HEK293T (cell line): ENCODE results near the gene SLC19A1.

Experiments used
- HDGF ChIP-seq: fragments of 450-650 bp; IDR thresholded peaks from 2 replicates; pipeline ENCODE4 v1.6.1; 2017; ENCODE audit warnings: antibody characterized with exemption, borderline replicate concordance
- TARDBP ChIP-seq: fragments of 450-650 bp; IDR thresholded peaks from 2 replicates; pipeline ENCODE4 v1.6.1; 2016

- TF ChIP-seq TARDBP (no peak), HDGF (no peak)
These were observed 5.0 kb downstream of the SLC19A1 start for GRCh38 chr21:45537111-45537745.
